Prostate gland (tissue), 2 donors: ENCODE data around the gene RGS14.

Experiments used
- CTCF ChIP-seq, 4 experiments: fragments of 200-600 bp in 2 of 4; fragments of 450-650 bp in 2 of 4; sonication (generic) in 2 of 4; IDR thresholded peaks; 1 replicate in 3 of 4; 2 replicates in 1 of 4; pipeline ENCODE4 v1.5.1; 2016 to 2019; ENCODE audit warnings: antibody characterized with exemption in 4 of 4, mild to moderate bottlenecking in 2 of 4, moderate library complexity in 2 of 4
- POLR2A ChIP-seq: fragments of 450-650 bp; IDR thresholded peaks from one replicate; pipeline ENCODE4 v1.6.1; 2016; ENCODE audit warnings: antibody characterized with exemption, mild to moderate bottlenecking
- POLR2AphosphoS5 ChIP-seq: sonication (generic); formaldehyde crosslinking; IDR thresholded peaks from one replicate; pipeline ENCODE4 v1.6.1; 2017; ENCODE audit warnings: antibody characterized with exemption

- no peak for TF ChIP-seq CTCF (IDR thresholded peaks at IDR 0.05)
- no peak for TF ChIP-seq POLR2AphosphoS5
- no peak for TF ChIP-seq POLR2A
These were observed 39.1 kb downstream of the RGS14 start for GRCh38 chr5:177396807-177397206.
